ENCODE measurements around the gene RNASEL. TPM values are rescaled to one million over a fixed set of nuclear protein-coding genes. Genes with fewer than 3 reads are reported as not detected.
"Not testable (repeated sequence)": the region's sequence is repeated elsewhere in the genome, so short reads cannot be mapped to it uniquely, and the experiment has no call there.

The RNASEL gene
- 1 to 10 TPM; 5.7 to 6.0 TPM for total RNA-seq

GRCh38 chr1:182588500-182589396 is at the start of gene RNASEL:
RNASEL (minus strand) TSS chr1:182589256; CDS start chr1:182586806, 2,450 bp downstream.
- H3K36me3 Mint-ChIP-seq (ENCODE audit: low read depth), result peaks cover 10% of the 10 kb centered on the region
- H3K4me3 Mint-ChIP-seq, result peak within 1 kb of the TSS; percentile 83
- ChIA-PET POLR2A (interaction anchor here (0.6 to 2.7 kb wide), 8 partner anchors 9 to 411 kb away, joined by 3 to 12 read pairs (median 4); partner anchors contain the start of gene DHX9), CTCF (interaction anchor here (0.7 to 10.1 kb wide), 15 partner anchors 9 to 508 kb away, joined by 3 to 120 read pairs (median 3); partner anchors contain the start of gene NPL)
- peak within 1 kb of the TSS; percentile 98 for H3K27ac Mint-ChIP-seq
- peaks cover 5% of the 10 kb centered on the region for H3K27me3 Mint-ChIP-seq (ENCODE audit: low read depth)
- DNase-seq, result peak; percentile 65
- peak; percentile 94 for ATAC-seq
- no peaks in the 10 kb centered on the region for H3K9me3 Mint-ChIP-seq (ENCODE audit: insufficient read depth)
- peaks cover 17% of the 10 kb centered on the region for H3K4me1 Mint-ChIP-seq (ENCODE audit: low read depth)

- DNase-seq (no peak), ATAC-seq (no peak)
- POLR2A ChIA-PET, result no interaction called here
- Mint-ChIP-seq H3K27me3 (ENCODE audit: low read depth) (peaks cover 48% of the 10 kb centered on the region), H3K27ac (no peak overlapping the region), H3K4me3 (no peak overlapping the region), H3K9me3 (ENCODE audit: insufficient read depth) (no peaks in the 10 kb centered on the region), H3K36me3 (ENCODE audit: low read depth) (no peaks in the 10 kb centered on the region), H3K4me1 (ENCODE audit: low read depth) (peaks cover 4% of the 10 kb centered on the region)
- CTCF ChIA-PET, result no interaction called here
Observed at GRCh38 chr1:182637769-182638168, 48.7 kb upstream of the RNASEL start.

- no peak for ATAC-seq
Observed at GRCh38 chr1:182635871-182636270, 46.8 kb upstream of the RNASEL start.

GRCh38 chr1:182634306-182635072 is 45.4 kb upstream of the RNASEL start:
- ATAC-seq (no peak), DNase-seq (no peak)
- H3K27me3 Mint-ChIP-seq (ENCODE audit: low read depth), result peaks cover 59% of the 10 kb centered on the region
- peaks cover 30% of the 10 kb centered on the region for H3K4me1 Mint-ChIP-seq (ENCODE audit: low read depth)
- H3K36me3 Mint-ChIP-seq (ENCODE audit: low read depth), result no peaks in the 10 kb centered on the region
- H3K4me3 Mint-ChIP-seq, result no peak overlapping the region
- ChIA-PET POLR2A (no interaction called here), CTCF (no interaction called here)
- no peaks in the 10 kb centered on the region for H3K9me3 Mint-ChIP-seq (ENCODE audit: insufficient read depth)
- H3K27ac Mint-ChIP-seq, result no peak overlapping the region

More at GRCh38 chr1:182635871-182636270, 46.8 kb upstream of the RNASEL start:
- H3K4me3 Mint-ChIP-seq, result no peak overlapping the region
- no peaks in the 10 kb centered on the region for H3K9me3 Mint-ChIP-seq (ENCODE audit: insufficient read depth)
- H3K4me1 Mint-ChIP-seq (ENCODE audit: low read depth), result peaks cover 17% of the 10 kb centered on the region
- H3K27me3 Mint-ChIP-seq (ENCODE audit: low read depth), result peaks cover 56% of the 10 kb centered on the region
- ChIA-PET POLR2A (no interaction called here), CTCF (interaction anchor here (0.8 kb wide), 1 partner anchor 34 kb away, joined by 3 read pairs; no protein-coding TSS in a partner anchor)
- H3K27ac Mint-ChIP-seq, result no peak overlapping the region
- H3K36me3 Mint-ChIP-seq (ENCODE audit: low read depth), result no peaks in the 10 kb centered on the region
- no peak for DNase-seq

- peaks cover 59% of the 10 kb centered on the region for H3K27me3 Mint-ChIP-seq (ENCODE audit: low read depth)
- no peaks in the 10 kb centered on the region for H3K9me3 Mint-ChIP-seq (ENCODE audit: insufficient read depth)
- ChIA-PET CTCF (no interaction called here), POLR2A (interaction anchor here (1.7 kb wide), 1 partner anchor 27 kb away, joined by 5 read pairs; no protein-coding TSS in a partner anchor)
- no peaks in the 10 kb centered on the region for H3K36me3 Mint-ChIP-seq (ENCODE audit: low read depth)
- DNase-seq (no peak), ATAC-seq (no peak)
- H3K4me1 Mint-ChIP-seq (ENCODE audit: low read depth), result peaks cover 34% of the 10 kb centered on the region
- H3K4me3 Mint-ChIP-seq, result no peak overlapping the region
- no peak overlapping the region for H3K27ac Mint-ChIP-seq
Observed at GRCh38 chr1:182633657-182634281, 44.7 kb upstream of the RNASEL start.

GRCh38 chr1:182633031-182633430 is 44.0 kb upstream of the RNASEL start:
- Mint-ChIP-seq H3K9me3 (ENCODE audit: insufficient read depth) (no peaks in the 10 kb centered on the region), H3K4me1 (ENCODE audit: low read depth) (peaks cover 34% of the 10 kb centered on the region), H3K36me3 (ENCODE audit: low read depth) (no peaks in the 10 kb centered on the region), H3K27ac (no peak overlapping the region), H3K27me3 (ENCODE audit: low read depth) (peaks cover 63% of the 10 kb centered on the region), H3K4me3 (no peak overlapping the region)
- DNase-seq (no peak), ATAC-seq (no peak)
- ChIA-PET POLR2A (interaction anchor here (1.7 kb wide), 1 partner anchor 27 kb away, joined by 5 read pairs; no protein-coding TSS in a partner anchor), CTCF (no interaction called here)

- H3K27ac Mint-ChIP-seq; H3K9me3 Mint-ChIP-seq (ENCODE audit: insufficient read depth); H3K36me3 Mint-ChIP-seq (ENCODE audit: low read depth); H3K4me3 Mint-ChIP-seq; CTCF ChIA-PET; DNase-seq; ATAC-seq: not testable (repeated sequence)
- POLR2A ChIA-PET, result interaction anchor here (0.6 to 1.7 kb wide), 2 partner anchors 26 to 960 kb away, joined by 3 to 5 read pairs; no protein-coding TSS in a partner anchor
- Mint-ChIP-seq H3K27me3 (ENCODE audit: low read depth) (peaks cover 63% of the 10 kb centered on the region), H3K4me1 (ENCODE audit: low read depth) (peaks cover 34% of the 10 kb centered on the region)
Observed at GRCh38 chr1:182632441-182632857, 43.4 kb upstream of the RNASEL start.

- H3K4me3 Mint-ChIP-seq, result no peak overlapping the region
- DNase-seq (no peak), ATAC-seq (no peak)
- H3K4me1 Mint-ChIP-seq (ENCODE audit: low read depth), result peaks cover 34% of the 10 kb centered on the region
- H3K27ac Mint-ChIP-seq, result no peak overlapping the region
- H3K36me3 Mint-ChIP-seq (ENCODE audit: low read depth), result no peaks in the 10 kb centered on the region
- ChIA-PET POLR2A (interaction anchor here (0.6 to 1.7 kb wide), 2 partner anchors 25 to 959 kb away, joined by 3 to 5 read pairs; no protein-coding TSS in a partner anchor), CTCF (no interaction called here)
- no peaks in the 10 kb centered on the region for H3K9me3 Mint-ChIP-seq (ENCODE audit: insufficient read depth)
- H3K27me3 Mint-ChIP-seq (ENCODE audit: low read depth), result peaks cover 62% of the 10 kb centered on the region
Observed at GRCh38 chr1:182631954-182632353, 42.9 kb upstream of the RNASEL start.

GRCh38 chr1:182631053-182631677 is 42.1 kb upstream of the RNASEL start:
- peaks cover 65% of the 10 kb centered on the region for H3K27me3 Mint-ChIP-seq (ENCODE audit: low read depth)

GRCh38 chr1:182630586-182630985 is 41.5 kb upstream of the RNASEL start:
- ATAC-seq, result no peak
- CTCF ChIA-PET, result interaction anchor here (1.1 to 5.6 kb wide), 3 partner anchors 14 to 151 kb away, joined by 6 to 35 read pairs (median 17); no protein-coding TSS in a partner anchor
- no peaks in the 10 kb centered on the region for H3K9me3 Mint-ChIP-seq (ENCODE audit: insufficient read depth)
- no peaks in the 10 kb centered on the region for H3K36me3 Mint-ChIP-seq (ENCODE audit: low read depth)
- H3K27me3 Mint-ChIP-seq (ENCODE audit: low read depth), result peaks cover 60% of the 10 kb centered on the region
- H3K4me1 Mint-ChIP-seq (ENCODE audit: low read depth), result peaks cover 45% of the 10 kb centered on the region
- H3K4me3 Mint-ChIP-seq, result no peak overlapping the region
- DNase-seq, result no peak
- POLR2A ChIA-PET, result no interaction called here
- no peak overlapping the region for H3K27ac Mint-ChIP-seq

More at GRCh38 chr1:182631053-182631677, 42.1 kb upstream of the RNASEL start:
- H3K9me3 Mint-ChIP-seq (ENCODE audit: insufficient read depth), result no peaks in the 10 kb centered on the region
- no peaks in the 10 kb centered on the region for H3K36me3 Mint-ChIP-seq (ENCODE audit: low read depth)
- ATAC-seq, result no peak
- ChIA-PET POLR2A (no interaction called here), CTCF (interaction anchor here (5.6 kb wide), 1 partner anchor 30 kb away, joined by 35 read pairs; no protein-coding TSS in a partner anchor)
- no peak overlapping the region for H3K27ac Mint-ChIP-seq
- H3K4me3 Mint-ChIP-seq, result no peak overlapping the region
- no peak for DNase-seq
- peaks cover 42% of the 10 kb centered on the region for H3K4me1 Mint-ChIP-seq (ENCODE audit: low read depth)

Data from activated CD8-positive, alpha-beta T cell treated with anti-CD3 and anti-CD28 coated beads, Interleukin-2, amount 10 ng/mL, durations not matched to agents 7 days and 5 days (primary cell).